Measurements from ENCODE around the gene HOXC6.
"Not testable (repeated sequence)": the region's sequence is repeated elsewhere in the genome, so short reads cannot be mapped to it uniquely, and the experiment has no call there.

The HOXC6 gene

GRCh38 chr12:54060174-54060974, 32.1 kb downstream of the HOXC6 start:
- no peak for DNase-seq

- DNase-seq, result no peak
Measured at GRCh38 chr12:54060975-54061778, 32.9 kb downstream of the HOXC6 start.

GRCh38 chr12:54065677-54066076, 37.4 kb downstream of the HOXC6 start:
- DNase-seq, result no peak

GRCh38 chr12:54066408-54066807, 38.2 kb downstream of the HOXC6 start:
- no peak for DNase-seq

- no peak for DNase-seq
Measured at GRCh38 chr12:54068418-54069070, 40.3 kb downstream of the HOXC6 start.

GRCh38 chr12:54071942-54072341, 43.7 kb downstream of the HOXC6 start:
- no peak for DNase-seq

GRCh38 chr12:54074308-54074707, 46.1 kb downstream of the HOXC6 start:
- no peak for DNase-seq

GRCh38 chr12:54075409-54075808, 47.2 kb downstream of the HOXC6 start:
- no peak for DNase-seq

GRCh38 chr12:54075974-54076373, 47.7 kb downstream of the HOXC6 start:
- no peak for DNase-seq

GRCh38 chr12:54077843-54078242, 49.6 kb downstream of the HOXC6 start:
- not testable (repeated sequence) for DNase-seq

- not testable (repeated sequence) for DNase-seq
Measured at GRCh38 chr12:54079115-54079514, 50.9 kb downstream of the HOXC6 start.

Measured in activated naive CD4-positive, alpha-beta T cell (primary cell).